HG03469 (cell line): ENCODE data around the gene LSM4.

Source experiments
- ATAC-seq: cut with Tn5 transposase; IDR thresholded peaks from one replicate; pipeline ENCODE4 v1.9.1; 2021; ENCODE audit warnings: mild to moderate bottlenecking, moderate library complexity, moderate number of reproducible peaks; ENCODE audit not compliant: unreplicated experiment

LSM4 gene

DNA sequence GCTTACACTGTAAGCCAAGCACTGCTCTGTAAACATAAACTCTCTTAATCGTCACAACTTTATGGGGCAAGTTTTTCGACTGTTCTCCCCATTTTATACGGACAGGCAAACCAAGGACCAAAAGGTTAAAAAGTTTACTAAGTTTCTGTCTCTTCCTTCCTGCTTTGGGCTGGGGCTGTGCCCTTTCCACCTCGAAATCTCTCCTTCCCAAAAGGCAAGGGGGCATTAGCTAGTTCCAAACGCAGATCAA lies 43.7 kb downstream of the LSM4 start:
- ATAC-seq, result no peak

DNA sequence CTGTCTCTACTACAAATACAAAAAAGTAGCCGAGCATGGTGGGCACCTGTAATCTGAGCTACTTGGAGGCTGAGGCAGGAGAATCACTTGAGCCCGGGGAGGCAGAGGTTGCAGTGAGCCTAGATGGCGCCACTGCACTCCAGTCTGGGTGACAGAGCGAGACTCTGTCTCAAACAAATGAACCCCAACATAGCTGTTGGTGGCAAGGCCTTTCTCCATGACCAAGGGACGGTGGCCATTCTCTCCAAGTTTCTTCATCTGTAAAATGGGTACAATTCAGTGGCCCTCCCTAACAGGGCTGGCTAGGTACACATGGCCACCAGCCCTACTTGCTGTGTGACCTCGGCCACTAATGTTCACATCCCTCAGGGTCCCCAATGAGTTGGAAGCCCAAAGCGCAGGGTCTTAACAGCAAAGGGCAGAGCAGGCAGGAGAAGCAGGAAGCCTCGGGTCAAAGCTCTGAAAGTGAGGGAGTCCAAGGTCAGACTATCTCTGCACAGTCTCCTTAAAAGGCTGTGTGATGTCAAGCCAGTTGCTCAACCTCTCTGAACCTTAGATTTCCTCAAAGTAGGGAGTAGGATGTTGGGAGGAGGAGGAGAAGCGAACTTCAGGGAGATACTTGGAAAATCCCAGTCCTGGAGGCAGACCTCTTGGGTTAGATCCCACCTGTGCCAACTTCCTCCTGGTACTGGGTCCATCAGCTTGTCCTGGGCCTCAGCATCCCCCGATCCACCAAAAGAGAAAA lies 44.2 kb downstream of the LSM4 start:
- ATAC-seq, result no peak

DNA sequence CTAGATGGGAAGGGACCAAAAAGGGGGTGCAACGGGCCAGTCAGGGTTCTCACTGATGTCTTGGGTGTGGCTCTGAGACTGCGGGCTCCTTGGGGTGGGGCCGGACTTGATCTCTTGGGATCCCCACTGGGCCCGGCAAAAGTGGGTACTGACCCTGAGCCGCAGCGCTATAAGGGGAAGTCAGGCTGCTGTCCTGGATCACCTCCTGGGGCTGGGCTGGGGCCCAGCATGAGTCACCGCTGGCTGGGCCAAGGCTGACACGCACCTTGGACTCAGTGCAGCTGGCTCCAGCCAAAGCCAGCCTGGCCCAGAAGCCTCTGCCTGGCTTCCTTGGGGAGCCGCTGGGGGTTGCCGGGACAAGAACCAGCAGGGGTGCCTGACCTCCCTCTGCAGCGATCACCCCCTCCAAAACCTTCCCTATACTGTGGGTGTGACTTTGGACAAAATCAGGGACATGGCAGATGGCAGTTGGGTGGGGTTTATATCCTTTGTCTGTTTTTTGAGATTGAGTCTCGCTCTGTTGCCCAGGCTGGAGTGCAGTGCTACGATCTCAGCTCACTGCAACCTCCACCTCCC lies 48.0 kb downstream of the LSM4 start:
- ATAC-seq, result no peak

DNA sequence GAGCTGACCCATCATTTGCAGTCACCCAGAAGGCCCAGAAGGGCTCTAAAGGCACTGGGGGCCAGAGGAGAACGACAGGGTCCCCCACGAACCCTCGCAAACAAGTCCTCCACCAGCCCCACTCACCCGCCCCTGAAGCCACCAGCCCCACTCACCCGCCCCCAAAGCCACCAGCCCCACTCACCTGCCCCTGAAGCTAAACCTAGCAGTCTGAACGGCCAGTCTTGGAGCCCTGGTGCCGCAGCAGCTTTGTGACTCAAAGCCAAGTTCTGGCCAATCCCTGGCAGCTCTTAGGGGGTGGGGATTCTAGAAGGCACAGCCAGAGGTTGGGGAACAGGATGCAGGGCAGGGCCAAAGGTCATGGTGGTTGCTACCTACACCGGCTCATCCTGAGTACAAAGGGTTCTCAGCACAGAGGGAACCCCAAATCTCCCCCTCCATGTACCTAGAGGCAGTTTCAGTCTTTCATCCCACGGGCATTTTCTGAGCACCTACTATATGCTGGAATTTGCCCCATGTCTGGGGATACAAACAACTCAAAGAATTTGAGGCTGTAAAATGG lies 48.6 kb downstream of the LSM4 start, which contains the start of gene IQCN:
Gene IQCN (minus strand): TSS at position 234 of the 562 bp plus-strand sequence. CDS start 4,974 bp downstream, outside the sequence.
- ATAC-seq, result no peak

DNA sequence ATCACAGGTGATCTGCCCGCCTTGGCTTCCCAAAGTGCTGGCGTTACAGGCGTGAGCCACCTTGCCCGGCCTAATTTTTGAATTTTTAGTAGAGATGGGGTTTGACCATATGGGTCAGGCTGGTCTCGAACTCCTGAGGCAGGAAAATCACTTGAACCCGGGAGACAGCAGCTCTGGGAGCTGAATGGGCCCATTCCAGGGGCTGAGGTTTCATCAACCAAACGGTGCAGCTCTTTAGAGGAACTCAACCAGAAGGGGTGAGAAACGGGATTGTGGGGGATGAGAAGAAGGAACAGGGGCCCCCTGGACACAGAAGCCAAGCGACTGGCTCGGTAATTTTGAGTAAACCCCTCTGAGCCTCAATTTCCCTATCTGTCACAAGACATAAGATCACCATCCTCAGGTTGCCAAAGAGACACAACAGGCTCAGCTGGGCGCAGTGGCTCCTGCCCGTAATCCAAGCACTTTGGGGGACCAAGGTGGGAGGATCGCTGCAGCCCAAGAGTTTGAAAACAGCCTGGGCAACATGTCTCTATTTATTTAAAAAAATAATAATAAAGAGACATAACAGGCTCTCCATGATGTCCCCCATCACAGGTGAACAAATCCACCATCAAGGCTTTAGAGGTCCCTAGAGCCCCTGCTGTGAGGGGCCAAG lies 49.2 kb downstream of the LSM4 start:
- ATAC-seq, result no peak

DNA sequence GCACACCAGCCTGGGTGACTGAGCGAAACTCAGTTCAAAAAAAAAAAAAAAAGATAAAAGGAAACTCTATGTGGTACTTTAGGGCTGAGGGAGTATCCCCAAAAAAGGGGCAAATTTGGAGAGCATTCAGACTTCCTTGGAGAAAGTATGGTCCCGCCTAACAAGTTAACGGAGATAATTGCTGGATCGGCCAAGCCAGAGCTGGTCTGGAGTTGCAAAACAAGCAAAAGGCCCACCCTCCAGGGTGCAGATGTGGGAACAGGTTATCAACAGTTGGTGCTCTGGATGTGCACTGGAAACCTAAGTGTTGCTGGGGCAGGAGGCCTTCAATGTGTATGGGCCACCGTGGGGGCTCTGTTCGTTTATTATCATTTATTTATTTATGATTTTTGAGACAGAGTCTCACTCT lies 51.4 kb downstream of the LSM4 start:
- no peak for ATAC-seq

DNA sequence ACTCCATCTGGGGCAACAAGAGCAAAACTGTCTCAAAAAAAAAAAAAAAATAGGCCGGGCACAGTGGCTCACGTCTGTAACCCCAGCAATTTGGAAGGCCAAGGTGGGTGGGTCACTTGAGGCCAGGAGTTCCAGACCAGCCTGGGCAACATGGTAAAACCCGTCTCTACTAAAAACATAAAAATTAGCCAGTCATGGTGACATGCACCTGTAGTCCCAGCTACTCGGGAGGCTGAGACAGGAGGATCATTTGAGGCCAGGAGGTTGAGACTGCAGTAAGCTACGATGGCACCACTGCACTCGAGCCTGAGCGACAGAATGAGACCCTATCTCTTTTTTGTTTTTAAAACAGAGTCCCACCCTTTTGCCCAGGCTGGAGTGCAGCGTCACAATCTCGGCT lies 52.5 kb downstream of the LSM4 start:
- no peak for ATAC-seq

DNA sequence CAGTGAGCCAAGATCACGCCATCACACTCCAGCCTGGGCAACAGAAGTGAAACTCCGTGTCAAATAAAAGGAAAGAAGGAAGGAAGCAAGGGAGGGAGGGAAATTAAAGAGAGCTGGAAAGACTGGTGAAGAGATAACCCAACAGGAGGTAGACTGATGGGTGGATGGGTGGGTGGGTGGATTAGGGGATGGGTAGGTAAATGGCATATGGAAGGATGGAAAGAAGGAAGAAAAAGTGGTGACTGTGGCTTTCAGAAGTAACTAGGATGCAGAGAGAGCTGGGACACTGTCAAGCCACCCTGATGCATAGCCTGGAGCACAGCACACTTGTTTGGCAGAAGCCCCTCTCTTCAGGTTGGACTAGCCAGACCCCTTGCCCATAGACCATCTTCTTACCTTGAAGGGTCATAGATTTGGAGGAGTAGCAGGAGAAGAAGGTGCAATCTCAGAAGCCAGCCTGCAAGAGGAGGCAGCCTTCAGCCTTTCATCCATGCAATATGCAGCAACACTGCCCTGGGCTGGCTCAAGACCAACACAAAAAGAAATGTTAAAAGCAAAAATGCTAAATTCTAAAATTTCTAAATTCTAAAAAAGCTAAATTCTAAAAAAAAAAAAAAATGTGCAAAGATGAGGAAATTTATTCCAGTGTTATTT lies 53.7 kb downstream of the LSM4 start:
- no peak for ATAC-seq

DNA sequence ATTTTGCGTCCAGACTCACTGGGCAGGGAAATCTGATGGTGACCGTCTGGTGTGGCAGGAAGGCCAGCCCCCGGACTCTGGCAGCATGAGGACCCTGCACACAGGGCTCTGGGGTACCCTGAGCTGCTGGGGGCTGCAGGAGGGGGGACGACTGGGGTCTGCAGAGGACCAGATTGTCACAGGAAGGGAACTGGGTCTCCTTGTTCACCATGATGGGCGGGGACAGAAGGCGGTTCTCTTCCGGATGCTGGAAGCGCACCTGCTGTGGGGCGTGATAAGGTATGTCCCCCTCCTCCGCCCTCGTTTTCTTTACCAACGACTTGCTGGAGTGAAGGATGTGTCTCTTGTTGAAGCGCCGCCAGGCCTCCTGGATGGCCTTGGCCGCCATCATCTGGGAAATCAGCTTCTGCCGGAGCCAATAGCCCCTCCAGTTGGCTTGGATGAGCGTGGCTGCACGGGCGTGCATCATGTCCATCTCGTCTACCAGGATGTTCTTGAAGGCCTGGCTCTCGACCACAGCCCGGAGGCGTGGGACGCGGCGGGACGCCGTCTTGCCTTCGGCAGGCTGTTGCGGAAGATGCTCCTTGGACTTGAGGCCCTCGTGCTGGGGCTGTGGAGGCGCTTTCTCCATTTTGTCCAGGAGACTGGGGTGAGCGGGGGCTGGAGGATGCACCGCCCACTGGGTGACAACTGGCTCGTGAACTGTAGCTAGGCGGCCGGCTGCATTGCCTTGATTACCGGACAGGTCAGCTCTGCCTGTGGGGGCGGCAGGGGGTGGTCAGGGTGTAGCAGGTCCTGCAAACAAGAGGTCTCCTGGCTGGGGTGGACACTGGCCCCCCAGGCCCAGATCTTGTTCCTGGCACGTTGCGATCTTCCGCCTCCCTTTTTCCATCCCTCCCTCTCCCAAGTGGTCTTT lies 55.8 kb downstream of the LSM4 start:
- ATAC-seq, result no peak

DNA sequence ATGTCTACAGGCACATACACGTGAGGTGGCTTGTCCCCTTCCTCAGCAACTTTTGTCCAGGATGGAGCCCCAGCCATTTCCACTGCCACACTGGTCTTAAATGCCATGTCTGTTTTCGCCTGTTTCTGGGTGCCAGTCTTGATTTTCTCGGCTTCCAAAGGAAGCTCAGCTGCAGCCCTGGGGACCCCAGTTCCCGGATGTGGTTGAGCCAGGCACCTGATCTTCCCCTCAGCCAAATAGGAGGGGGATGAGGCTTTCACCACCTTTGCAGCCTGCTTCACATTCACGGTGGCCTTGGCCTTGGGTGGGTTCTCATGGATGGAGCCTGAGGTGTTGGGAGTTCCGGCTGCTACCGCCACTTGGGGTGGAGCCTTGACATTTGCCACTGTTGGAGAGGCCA lies 57.3 kb downstream of the LSM4 start:
- no peak for ATAC-seq

DNA sequence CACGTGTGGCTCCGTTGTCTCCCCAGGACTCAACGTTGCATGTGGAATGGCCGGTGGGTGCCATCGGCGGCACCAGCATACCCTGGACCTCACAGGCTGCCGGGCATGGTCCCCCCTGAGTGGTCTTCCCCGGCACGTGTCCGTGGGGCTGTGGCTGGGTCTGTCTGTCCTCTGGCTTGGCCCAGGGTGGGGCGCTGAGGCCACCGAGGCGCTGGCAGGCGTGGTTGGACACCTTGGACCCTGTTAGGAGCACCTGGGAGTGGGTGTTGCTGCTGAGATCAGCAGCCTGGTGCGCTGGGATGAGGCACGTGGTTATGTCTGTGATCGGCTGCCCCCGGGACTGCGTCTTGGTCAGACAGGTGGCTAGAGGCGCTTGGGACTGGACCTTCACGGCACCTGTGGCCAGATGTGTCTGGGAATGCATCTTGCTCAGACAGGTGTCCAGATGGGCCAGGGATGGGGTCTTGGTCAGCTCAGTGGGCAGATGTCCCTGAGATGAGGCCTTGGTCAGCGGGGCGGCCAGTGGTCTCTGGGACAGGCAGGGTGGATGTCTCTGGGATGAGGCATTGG lies 57.8 kb downstream of the LSM4 start:
- no peak for ATAC-seq

DNA sequence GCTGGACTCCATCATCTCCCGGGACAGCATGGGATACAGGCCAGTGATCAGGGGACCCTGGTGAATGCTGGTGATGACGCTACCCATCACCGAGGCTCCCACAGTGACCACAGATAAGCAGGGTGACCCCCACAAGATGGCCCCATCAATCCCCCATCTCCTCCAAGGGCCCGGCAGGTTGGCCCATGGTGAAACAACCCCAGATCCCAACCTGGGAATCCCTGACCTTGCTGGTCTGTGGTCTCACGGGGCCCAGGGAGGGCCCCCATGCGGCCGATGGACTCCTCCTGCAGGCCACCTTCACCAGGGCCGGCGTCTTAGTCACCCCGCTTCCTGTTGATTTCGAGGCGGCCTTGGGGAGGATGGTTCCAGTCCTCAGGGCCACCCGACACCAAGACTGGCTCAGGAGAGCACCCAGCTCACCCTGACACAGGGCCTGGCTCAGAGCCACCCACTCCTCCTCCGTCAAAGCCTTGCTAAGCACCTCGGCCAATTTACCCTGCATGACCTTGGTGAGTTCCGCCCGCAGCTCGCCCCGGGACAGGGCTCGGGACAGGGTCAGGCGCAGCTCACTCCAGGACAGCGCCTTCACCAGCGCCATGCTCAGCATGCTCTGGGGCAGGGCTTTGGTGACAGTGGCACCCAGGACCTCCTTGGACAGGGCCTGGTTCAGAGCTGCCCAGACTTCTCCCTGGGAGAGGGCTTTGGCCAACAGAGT lies 58.6 kb downstream of the LSM4 start:
- ATAC-seq, result no peak

DNA sequence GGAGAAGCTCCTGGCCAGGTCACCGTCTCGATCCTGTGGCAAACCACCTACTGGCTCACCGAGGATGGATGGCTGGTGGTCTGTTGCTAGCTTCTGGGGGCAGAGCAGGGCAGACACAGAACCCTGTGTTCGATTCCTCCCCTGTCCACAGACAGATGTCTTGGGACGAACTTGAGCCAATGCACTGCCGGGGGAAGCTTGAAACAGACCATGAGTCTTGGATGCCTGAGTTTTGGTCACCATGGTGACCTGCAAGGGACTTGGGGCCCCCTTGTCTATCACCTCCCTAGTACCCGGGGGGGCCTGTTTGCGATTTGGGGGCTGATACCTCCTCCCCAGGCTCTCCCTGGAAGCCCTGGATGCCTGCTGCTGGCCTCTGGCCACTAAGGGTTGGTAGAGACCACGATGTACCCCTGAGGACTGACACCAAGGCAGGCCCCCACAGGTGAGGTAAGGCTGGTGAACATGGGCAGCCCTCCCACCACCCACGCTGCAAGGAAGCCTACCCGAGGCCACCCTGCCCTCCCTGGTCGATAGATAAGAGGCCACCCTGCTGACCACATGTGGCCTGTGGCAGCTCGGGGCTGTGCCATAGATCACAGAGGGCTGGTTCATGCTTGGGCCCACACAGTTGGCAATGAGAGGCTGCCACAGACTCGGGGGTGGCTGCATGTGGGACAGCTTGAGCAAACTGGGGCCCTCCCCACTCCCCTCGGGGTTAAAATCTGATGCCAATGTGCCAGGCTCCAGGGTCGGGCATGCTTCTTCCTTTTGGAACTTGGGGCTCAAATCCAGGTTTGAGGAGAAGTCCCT lies 59.3 kb downstream of the LSM4 start:
- no peak for ATAC-seq

DNA sequence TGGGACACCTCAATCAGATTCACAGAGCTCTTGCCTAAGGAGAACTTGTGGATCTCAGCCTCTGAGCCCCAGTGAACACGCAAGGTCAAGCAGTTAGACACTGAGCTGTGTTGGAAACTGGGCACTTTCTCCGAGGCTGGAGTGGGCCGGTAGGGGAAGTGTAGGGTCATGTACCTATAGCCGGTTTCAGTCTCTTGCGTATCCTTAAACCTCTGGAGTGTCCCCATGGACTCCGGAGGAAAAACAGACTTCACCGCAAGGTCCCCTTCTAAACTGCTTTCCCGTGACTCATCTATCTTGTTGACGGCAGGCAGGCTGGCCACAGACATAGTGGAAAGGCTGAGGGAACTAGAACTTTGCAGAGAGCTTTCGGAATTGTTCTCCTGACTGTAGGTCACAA lies 60.0 kb downstream of the LSM4 start:
- ATAC-seq, result no peak

DNA sequence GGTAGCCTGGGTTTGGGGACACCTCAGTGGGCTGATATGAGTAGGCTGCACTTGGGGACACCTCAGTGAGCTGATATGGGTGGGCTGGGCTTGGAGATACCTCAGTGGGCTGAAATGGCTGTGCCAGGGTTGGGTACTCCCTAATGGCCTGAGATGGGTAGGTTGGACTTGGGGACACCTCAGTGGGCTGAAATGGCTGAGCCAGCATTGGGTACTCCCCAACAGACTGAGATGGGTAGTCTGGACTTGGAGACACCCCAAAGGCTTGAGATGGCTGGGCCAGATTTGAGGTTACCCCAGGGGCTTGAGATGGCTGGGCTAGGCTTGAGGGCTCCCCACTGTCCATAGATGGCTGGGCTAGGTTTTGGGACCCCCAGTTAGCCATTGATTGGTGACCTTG lies 60.7 kb downstream of the LSM4 start:
- no peak for ATAC-seq

DNA sequence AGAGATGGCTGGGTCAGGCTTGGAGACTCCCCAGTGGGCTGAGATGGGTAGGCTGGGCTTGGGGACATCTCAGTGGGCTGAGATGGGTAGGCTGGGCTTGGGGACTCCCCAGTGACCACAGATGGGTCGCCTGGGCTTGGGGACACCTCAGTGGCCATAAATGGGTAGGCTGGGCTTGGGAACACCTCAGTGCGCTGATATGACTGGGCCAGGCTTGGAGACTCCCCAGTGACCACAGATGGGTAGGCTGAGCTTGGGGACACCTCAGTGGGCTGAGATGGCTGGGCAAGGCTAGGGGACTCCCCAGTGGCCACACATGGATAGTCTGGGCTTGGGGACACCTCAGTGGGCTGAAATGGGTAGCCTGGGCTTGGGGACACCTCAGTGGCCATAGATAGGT lies 61.4 kb downstream of the LSM4 start:
- ATAC-seq, result no peak

DNA sequence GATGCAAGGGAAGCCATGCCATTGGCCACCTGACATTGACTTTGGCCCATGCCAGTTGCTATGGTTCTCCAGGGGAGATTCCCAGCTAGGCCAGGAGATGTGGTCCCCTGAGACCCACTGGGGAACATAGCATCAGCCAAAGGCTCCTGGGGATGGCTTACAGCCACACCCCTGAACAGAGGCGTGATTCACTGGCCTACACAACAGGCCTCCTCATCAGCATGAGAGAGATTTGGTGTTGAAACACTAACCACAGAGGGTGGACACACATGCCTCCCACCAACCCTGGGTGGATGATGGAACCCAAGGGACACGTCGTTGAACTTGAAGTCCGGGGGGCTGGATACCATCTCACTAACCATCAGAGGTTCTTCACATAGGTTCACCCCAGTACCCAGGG lies 63.0 kb downstream of the LSM4 start:
- no peak for ATAC-seq

DNA sequence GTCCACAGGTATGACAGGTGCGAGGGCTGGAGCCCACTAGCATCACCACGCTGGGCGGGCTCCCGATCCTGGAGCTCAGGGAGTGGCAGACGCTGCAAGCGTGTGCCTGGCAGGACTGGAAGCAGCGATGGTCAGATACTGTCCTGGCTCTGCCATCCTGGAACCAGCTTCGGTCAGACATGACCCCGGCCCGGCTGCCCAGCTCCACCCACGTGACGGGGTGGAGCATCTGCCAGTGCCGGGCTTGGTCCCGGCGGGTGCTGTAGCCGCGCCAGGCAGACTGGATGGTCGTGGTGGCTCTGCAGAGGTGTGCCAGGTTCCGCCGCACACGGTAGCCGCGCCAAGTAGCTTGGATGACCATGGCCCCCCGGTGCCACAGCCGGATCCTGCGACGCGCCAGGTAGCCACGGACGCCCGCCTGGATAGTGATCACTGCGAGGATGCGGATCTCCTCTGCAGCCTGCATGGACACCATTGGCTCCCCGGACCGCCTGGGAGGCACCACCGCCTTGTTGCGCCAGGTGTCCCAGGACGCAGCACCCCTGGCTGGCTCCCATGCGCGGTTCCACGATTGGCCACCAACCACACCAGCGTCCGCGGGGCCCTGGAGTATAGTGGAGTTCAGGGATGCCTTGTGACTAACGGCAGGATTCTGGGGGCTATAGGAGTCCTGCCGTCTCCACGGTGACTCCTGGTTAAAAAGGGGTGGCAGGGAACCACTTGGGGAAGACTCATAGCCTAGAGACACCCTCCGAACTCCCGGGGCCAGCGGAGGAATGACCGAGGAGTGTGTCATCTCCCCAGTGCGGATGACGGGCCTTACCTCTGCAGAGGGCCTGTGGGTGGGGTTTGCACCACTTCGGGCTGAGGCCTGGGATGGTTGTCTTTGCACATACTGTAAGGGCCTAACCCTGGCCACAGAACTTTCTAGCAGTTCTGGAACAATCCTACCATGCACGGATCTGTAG lies 65.1 kb downstream of the LSM4 start:
- ATAC-seq, result no peak
